Osteocyte (in vitro differentiated cells): ENCODE measurements around the gene DAPK2. TPM values are rescaled to one million over a fixed set of nuclear protein-coding genes. Genes with fewer than 3 reads are reported as not detected.

ENCODE experiments used
- DNase-seq: peaks from one replicate; pipeline ENCODE4 v3.0.0; 2021; ENCODE audit warnings: mixed read lengths; ENCODE audit not compliant: unreplicated experiment; ENCODE audit errors: extremely low spot score
- H3K27ac Mint-ChIP-seq: one replicate; pipeline ENCODE4 v1.8.0; 2021; ENCODE audit warnings: mild to moderate bottlenecking, mixed read lengths; ENCODE audit not compliant: unreplicated experiment
- H3K27me3 Mint-ChIP-seq: one replicate; pipeline ENCODE4 v1.8.0; 2021; ENCODE audit warnings: mixed read lengths; ENCODE audit not compliant: unreplicated experiment
- H3K36me3 Mint-ChIP-seq: one replicate; pipeline ENCODE4 v1.8.0; 2021; ENCODE audit warnings: mixed read lengths; ENCODE audit not compliant: unreplicated experiment
- H3K4me1 Mint-ChIP-seq: one replicate; pipeline ENCODE4 v1.8.0; 2021; ENCODE audit warnings: mixed read lengths; ENCODE audit not compliant: unreplicated experiment
- H3K4me3 Mint-ChIP-seq: one replicate; pipeline ENCODE4 v1.8.0; 2021; ENCODE audit warnings: mild to moderate bottlenecking, moderate library complexity, mixed read lengths; ENCODE audit not compliant: unreplicated experiment
- H3K9me3 Mint-ChIP-seq: one replicate; pipeline ENCODE4 v1.8.0; 2021; ENCODE audit warnings: mixed read lengths; ENCODE audit not compliant: unreplicated experiment
- CTCF ChIP-seq: fragments of 200-600 bp; sonication (generic); IDR thresholded peaks from 2 replicates; pipeline ENCODE4 v1.5.0; 2021; ENCODE audit warnings: antibody characterized with exemption, mild to moderate bottlenecking, moderate library complexity
- total RNA-seq: library from RNA; stranded (reverse); gene quantifications from 2 replicates; pipeline ENCODE4 v1.2.1, GENCODE V29; 2021

Gene DAPK2
- total RNA-seq, 1 donor from 2014 or later, result 17.6 TPM

- H3K27me3 Mint-ChIP-seq, result no peaks in the 10 kb centered on the region
- H3K4me1 Mint-ChIP-seq, result peaks cover 4% of the 10 kb centered on the region
- TF ChIP-seq CTCF, result no peak
- no peak for DNase-seq
- H3K36me3 Mint-ChIP-seq, result peaks cover 24% of the 10 kb centered on the region
- H3K9me3 Mint-ChIP-seq, result no peaks in the 10 kb centered on the region
- H3K4me3 Mint-ChIP-seq, result no peak overlapping the region
- H3K27ac Mint-ChIP-seq, result no peak overlapping the region
Measured at GRCh38 chr15:64038878-64039610, 7.2 kb downstream of the DAPK2 start.

GRCh38 chr15:64037966-64038365, 8.3 kb downstream of the DAPK2 start:
- no peak for DNase-seq
- no peak overlapping the region for H3K4me3 Mint-ChIP-seq
- H3K4me1 Mint-ChIP-seq, result peaks cover 4% of the 10 kb centered on the region
- H3K27ac Mint-ChIP-seq, result no peak overlapping the region
- no peaks in the 10 kb centered on the region for H3K9me3 Mint-ChIP-seq
- H3K27me3 Mint-ChIP-seq, result no peaks in the 10 kb centered on the region
- no peak for TF ChIP-seq CTCF
- peaks cover 24% of the 10 kb centered on the region for H3K36me3 Mint-ChIP-seq

GRCh38 chr15:64037116-64037515, 9.2 kb downstream of the DAPK2 start:
- TF ChIP-seq CTCF, result no peak
- no peak for DNase-seq
- Mint-ChIP-seq H3K4me1 (no peaks in the 10 kb centered on the region), H3K36me3 (peaks cover 24% of the 10 kb centered on the region), H3K4me3 (no peak overlapping the region), H3K9me3 (no peaks in the 10 kb centered on the region), H3K27me3 (no peaks in the 10 kb centered on the region), H3K27ac (no peak overlapping the region)

GRCh38 chr15:64035525-64035924, 10.8 kb downstream of the DAPK2 start:
- Mint-ChIP-seq H3K4me3 (no peak overlapping the region), H3K4me1 (no peaks in the 10 kb centered on the region), H3K36me3 (peaks cover 25% of the 10 kb centered on the region), H3K9me3 (no peaks in the 10 kb centered on the region), H3K27me3 (no peaks in the 10 kb centered on the region), H3K27ac (no peak overlapping the region)
- DNase-seq, result no peak
- no peak for TF ChIP-seq CTCF

- no peaks in the 10 kb centered on the region for H3K9me3 Mint-ChIP-seq
- DNase-seq, result no peak
- no peak overlapping the region for H3K4me3 Mint-ChIP-seq
- peaks cover under 1% of the 10 kb centered on the region for H3K4me1 Mint-ChIP-seq
- peaks cover 20% of the 10 kb centered on the region for H3K36me3 Mint-ChIP-seq
- H3K27ac Mint-ChIP-seq, result no peak overlapping the region
- no peaks in the 10 kb centered on the region for H3K27me3 Mint-ChIP-seq
- TF ChIP-seq CTCF, result no peak
Measured at GRCh38 chr15:64034519-64034918, 11.8 kb downstream of the DAPK2 start.
